Measurements from ENCODE around the gene COPRS. TPM values are rescaled to one million over a fixed set of nuclear protein-coding genes. Genes with fewer than 3 reads are reported as not detected.
"Not testable (repeated sequence)": the region's sequence is repeated elsewhere in the genome, so short reads cannot be mapped to it uniquely, and the experiment has no call there.

COPRS gene
- total RNA-seq, 2 donors from 2014 or later = 72.2 to 83.8 TPM

GRCh38 chr17:31819578-31819977 lies 39.5 kb downstream of the COPRS start:
- no peaks in the 10 kb centered on the region for H3K9me3 ChIP-seq
- WGBS, 2 donors = 91 to 95% methylated on average over 5 of the region's 5 CpGs
- H3K27ac ChIP-seq = no peak overlapping the region
- no peak for DNase-seq
- H3K36me3 ChIP-seq (replicated peaks in 1 of 2; ENCODE audit: insufficient read depth in 1 of 2, low read depth in 2 of 2) = no peaks in the 10 kb centered on the region
- H3K4me3 ChIP-seq = no peak overlapping the region
- H3K4me1 ChIP-seq = no peaks in the 10 kb centered on the region
- intact Hi-C loops (cut with DNase I) = no loop called here
- ATAC-seq = no peak
- no peak for TF ChIP-seq CTCF (IDR thresholded peaks at IDR 0.05)
- no peak for TF ChIP-seq POLR2A (IDR thresholded peaks at IDR 0.05)
- H3K27me3 ChIP-seq = no peaks in the 10 kb centered on the region

- ATAC-seq; H3K4me3 ChIP-seq; H3K27ac ChIP-seq; H3K4me1 ChIP-seq; H3K9me3 ChIP-seq; intact Hi-C loops (cut with DNase I); H3K36me3 ChIP-seq (replicated peaks in 1 of 2; ENCODE audit: insufficient read depth in 1 of 2, low read depth in 2 of 2); H3K27me3 ChIP-seq; DNase-seq: not testable (repeated sequence)
- WGBS, 2 donors = 92 to 93% methylated on average over 7 of the region's 7 CpGs
These were observed 40.2 kb downstream of the COPRS start for GRCh38 chr17:31818863-31819262.

GRCh38 chr17:31815212-31815730 lies 43.8 kb downstream of the COPRS start:
- no peak for ATAC-seq
- no peaks in the 10 kb centered on the region for H3K27me3 ChIP-seq
- no peaks in the 10 kb centered on the region for H3K4me1 ChIP-seq
- H3K9me3 ChIP-seq = no peaks in the 10 kb centered on the region
- H3K4me3 ChIP-seq = no peak overlapping the region
- no peak overlapping the region for H3K27ac ChIP-seq
- TF ChIP-seq CTCF (IDR thresholded peaks at IDR 0.05) (no peak), POLR2A (IDR thresholded peaks at IDR 0.05) (no peak)
- no peaks in the 10 kb centered on the region for H3K36me3 ChIP-seq (replicated peaks in 1 of 2; ENCODE audit: insufficient read depth in 1 of 2, low read depth in 2 of 2)
- 70 to 77% methylated on average over 5 of the region's 5 CpGs for WGBS, 2 donors
- no peak for DNase-seq
- intact Hi-C loops (cut with DNase I) = no loop called here

- 66 to 67% methylated on average over 4 of the region's 4 CpGs for WGBS, 2 donors
- TF ChIP-seq POLR2A (IDR thresholded peaks at IDR 0.05) (no peak), CTCF (IDR thresholded peaks at IDR 0.05) (no peak)
- DNase-seq = no peak
These were observed 47.9 kb downstream of the COPRS start for GRCh38 chr17:31811101-31811500.

GRCh38 chr17:31809876-31810275 lies 49.2 kb downstream of the COPRS start:
- ATAC-seq; H3K4me1 ChIP-seq; H3K4me3 ChIP-seq; DNase-seq; intact Hi-C loops (cut with DNase I); H3K9me3 ChIP-seq; H3K27me3 ChIP-seq; H3K36me3 ChIP-seq (replicated peaks in 1 of 2; ENCODE audit: insufficient read depth in 1 of 2, low read depth in 2 of 2); H3K27ac ChIP-seq: not testable (repeated sequence)
- WGBS, 2 donors = 83 to 84% methylated on average over 6 to 7 of the region's 7 CpGs

More at GRCh38 chr17:31811101-31811500, 47.9 kb downstream of the COPRS start:
- Histone ChIP-seq H3K36me3 (replicated peaks in 1 of 2; ENCODE audit: insufficient read depth in 1 of 2, low read depth in 2 of 2) (no peaks in the 10 kb centered on the region), H3K4me3 (no peak overlapping the region), H3K27me3 (no peaks in the 10 kb centered on the region), H3K4me1 (no peaks in the 10 kb centered on the region), H3K9me3 (no peaks in the 10 kb centered on the region), H3K27ac (no peak overlapping the region)
- ATAC-seq = no peak
- intact Hi-C loops (cut with DNase I) = no loop called here

GRCh38 chr17:31808521-31809050 lies 50.5 kb downstream of the COPRS start:
- ATAC-seq (no peak), DNase-seq (no peak)
- no peaks in the 10 kb centered on the region for H3K36me3 ChIP-seq (replicated peaks in 1 of 2; ENCODE audit: insufficient read depth in 1 of 2, low read depth in 2 of 2)
- H3K4me3 ChIP-seq = no peak overlapping the region
- H3K27me3 ChIP-seq = no peaks in the 10 kb centered on the region
- H3K27ac ChIP-seq = no peak overlapping the region
- 82 to 85% methylated on average over 4 of the region's 4 CpGs for WGBS, 2 donors
- no peak for TF ChIP-seq CTCF (IDR thresholded peaks at IDR 0.05)
- TF ChIP-seq POLR2A (IDR thresholded peaks at IDR 0.05) = no peak
- H3K9me3 ChIP-seq = no peaks in the 10 kb centered on the region
- H3K4me1 ChIP-seq = peaks cover 10% of the 10 kb centered on the region
- intact Hi-C loops (cut with DNase I) = no loop called here

All from body of pancreas (tissue), 4 donors.